NT2/D1 (cell line): ENCODE results near the gene SPTLC1.

Experiments used
- YY1 ChIP-seq: IDR thresholded peaks from 2 replicates; pipeline ENCODE4 v1.6.1; 2011; ENCODE audit not compliant: insufficient read length, insufficient read depth
- ZNF274 ChIP-seq: IDR thresholded peaks from 2 replicates; pipeline ENCODE4 v1.6.1; 2011; ENCODE audit warnings: mild to moderate bottlenecking, low read depth, low read length

DNA sequence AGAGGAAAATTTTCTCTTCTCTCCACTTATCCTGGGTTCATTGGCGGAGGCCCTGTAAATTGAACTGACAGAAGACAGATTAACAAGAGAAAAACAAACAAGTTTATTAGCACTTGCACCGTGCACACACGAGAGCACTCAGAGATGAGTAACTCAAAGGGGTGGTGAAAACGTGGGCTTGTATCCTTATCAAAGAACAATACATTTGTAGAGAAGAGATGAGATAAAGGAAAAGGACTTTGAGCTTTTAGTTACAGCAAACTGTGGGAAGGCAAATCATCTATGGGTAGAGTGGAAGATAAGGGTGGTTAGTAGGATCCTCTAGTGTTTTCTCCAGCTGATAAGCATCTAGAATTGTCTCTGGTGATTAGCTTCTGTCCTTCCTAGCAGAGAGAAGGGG lies 120.8 kb downstream of the SPTLC1 start:
- no peak for TF ChIP-seq YY1
- no peak for TF ChIP-seq ZNF274
